SU-DHL-6 (cell line): Measurements from ENCODE around the gene ALG5.

Experiments used
- CTCF ChIP-seq: fragments of 200-600 bp; sonication (generic); IDR thresholded peaks from one replicate; pipeline ENCODE4 v1.5.1; 2017; ENCODE audit warnings: antibody characterized with exemption, mild to moderate bottlenecking, low read length, moderate library complexity; ENCODE audit not compliant: insufficient read depth, poor library complexity, severe bottlenecking
- EZH2phosphoT487 ChIP-seq: fragments of 200-600 bp; sonication (generic), shearing (Covaris generic); conservative IDR thresholded peaks from 2 replicates; pipeline ENCODE4 v1.6.1; 2018; ENCODE audit warnings: mild to moderate bottlenecking, antibody characterized with exemption, low read length, moderate library complexity, mixed read lengths

DNA sequence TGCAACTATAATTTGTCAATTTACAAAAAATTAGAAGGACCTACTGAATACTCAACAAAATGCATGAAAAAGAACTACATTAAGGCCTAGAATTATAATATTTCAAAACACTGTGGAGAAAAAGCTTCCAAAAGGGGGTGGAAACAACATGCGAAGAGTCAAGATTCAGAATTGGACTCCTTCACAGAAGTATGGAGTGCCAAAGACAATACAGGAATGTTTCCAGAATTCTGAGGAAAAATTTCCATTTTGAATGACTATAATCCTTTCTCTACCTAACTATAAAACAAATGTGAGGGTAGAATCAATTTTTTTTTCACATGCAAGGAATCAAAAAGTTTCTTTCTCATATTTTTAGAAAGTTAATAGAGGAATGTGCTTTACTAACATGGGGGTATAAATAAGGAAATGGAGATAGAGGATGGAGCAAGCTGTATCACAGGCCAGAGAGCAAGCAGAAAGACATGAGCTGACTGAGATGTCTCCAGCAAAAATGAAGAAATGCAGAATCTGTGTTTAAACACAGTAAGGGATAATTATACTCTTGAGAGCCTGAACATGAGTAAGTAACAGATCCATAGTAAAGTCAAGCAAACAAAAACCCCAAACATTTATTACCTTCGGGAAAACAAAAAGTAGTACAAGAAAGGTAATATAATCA lies 39.6 kb downstream of the ALG5 start:
- TF ChIP-seq CTCF (no peak), EZH2phosphoT487 (no peak)
